ENCODE results near the gene LMCD1. TPM values are rescaled to one million over a fixed set of nuclear protein-coding genes. Genes with fewer than 3 reads are reported as not detected.

Gene LMCD1
- total and polyA plus RNA-seq, 2 experiments from 2014 or later = 21.8 to 35.3 TPM

GRCh38 chr3:8506571-8507061, 5.0 kb downstream of the LMCD1 start:
- no peak for ATAC-seq
- H3K9me3 Mint-ChIP-seq = no peaks in the 10 kb centered on the region
- DNase-seq (ENCODE audit: low spot score) = no peak
- Histone ChIP-seq H3K4me3 (no peak overlapping the region), H3K79me2 (replicated peaks; ENCODE audit: insufficient read depth) (peaks cover 19% of the 10 kb centered on the region), H3K27ac (ENCODE audit: low read depth) (no peak overlapping the region), H3K36me3 (ENCODE audit: insufficient read depth) (0 out of 2 replicates have a peak, but pooled peaks cover 5% of the 10 kb centered on the region), H3K4me1 (ENCODE audit: insufficient read depth) (peaks cover 25% of the 10 kb centered on the region), H3F3A (replicated peaks; ENCODE audit: low read depth) (no peaks in the 10 kb centered on the region), H2AFZ (no peak overlapping the region), H3K4me2 (no peak overlapping the region), H3K9me2 (ENCODE audit: insufficient read depth) (no peaks in the 10 kb centered on the region), H4K20me1 (replicated peaks; ENCODE audit: insufficient read depth) (no peaks in the 10 kb centered on the region), H3K27me3 (ENCODE audit: insufficient read depth) (no peaks in the 10 kb centered on the region)
- H3K27me3 Mint-ChIP-seq (ENCODE audit: insufficient read depth, low read depth, poor library complexity) = peaks cover 3% of the 10 kb centered on the region
- H3K4me3 Mint-ChIP-seq = no peak overlapping the region
- peaks cover 27% of the 10 kb centered on the region for H3K4me1 Mint-ChIP-seq
- no peaks in the 10 kb centered on the region for H3K36me3 Mint-ChIP-seq (ENCODE audit: low read depth)
- no peak for TF ChIP-seq NANOG (IDR thresholded peaks at IDR 0.05; ENCODE audit: borderline replicate concordance)
- no peak for TF ChIP-seq REST (IDR thresholded peaks at IDR 0.05; ENCODE audit: unreplicated experiment)
- no peak for TF ChIP-seq STAT1 (IDR thresholded peaks at IDR 0.05; ENCODE audit: unreplicated experiment)
- TF ChIP-seq CREB1 (CRISPR knock-in tag; IDR thresholded peaks at IDR 0.05; ENCODE audit: low read depth) = no peak
- no peak for TF ChIP-seq ZNF114 (CRISPR knock-in tag; IDR thresholded peaks at IDR 0.05)
- no peak for TF ChIP-seq CTCF (conservative IDR thresholded peaks at IDR 0.05; ENCODE audit: low read depth in 2 of 2)
- TF ChIP-seq ETS1 (IDR thresholded peaks at IDR 0.05) = no peak
- no peak for TF ChIP-seq EZH2phosphoT487 (IDR thresholded peaks at IDR 0.05; ENCODE audit: unreplicated experiment)
- no peak for TF ChIP-seq ZNF331 (CRISPR knock-in tag; IDR thresholded peaks at IDR 0.05; ENCODE audit: low read depth)
- no peak for TF ChIP-seq ZNF462 (CRISPR knock-in tag; IDR thresholded peaks at IDR 0.05)
- TF ChIP-seq JUNB (IDR thresholded peaks at IDR 0.05; ENCODE audit: unreplicated experiment) = no peak
- TF ChIP-seq EZH2 (IDR thresholded peaks at IDR 0.05; ENCODE audit: low read depth, unreplicated experiment) = no peak
- TF ChIP-seq POLR2AphosphoS5 (IDR thresholded peaks at IDR 0.05; ENCODE audit: low read depth) = no peak
- no peak overlapping the region for H3K27ac Mint-ChIP-seq

All from GM23338 (cell line).